SK-N-SH (cell line): ENCODE data around the gene VDR. TPM values are rescaled to one million over a fixed set of nuclear protein-coding genes. Genes with fewer than 3 reads are reported as not detected.

Experiments
- CTCF ChIA-PET: fragments of 300-600, 350-600 bp; formaldehyde crosslinking; extraction: SDS; loops from one replicate; lab custom pipeline; 2021; lab: Yijun Ruan, JAX
- POLR2A ChIA-PET: fragments of 350-600 bp; sonication (Branson Sonifier 250); formaldehyde crosslinking; extraction: SDS; loops from one replicate; lab custom pipeline; 2020; ENCODE audit warnings: antibody characterized with exemption, inconsistent platforms; lab: Yijun Ruan, JAX
- DNase-seq: peaks from one replicate; pipeline ENCODE4 v3.0.0; 2012
- H2AFZ ChIP-seq: fragments of 200-600 bp; sonication (generic); 2 replicates; pipeline ENCODE4 v1.8.1; 2016; ENCODE audit warnings: antibody characterized with exemption, mild to moderate bottlenecking, low read depth
- H3F3A ChIP-seq: fragments of 200-600 bp; sonication (generic); replicated peaks from 2 replicates; pipeline ENCODE3; 2016; ENCODE audit warnings: antibody characterized with exemption, mild to moderate bottlenecking; ENCODE audit not compliant: insufficient read depth
- H3K27ac ChIP-seq, 2 experiments: fragments of 200-500 bp in 1 of 2; fragments of 200-600 bp in 1 of 2; sonication (Bioruptor generic) in 1 of 2; sonication (generic), shearing (Covaris generic) in 1 of 2; 2 replicates each; pipeline versions ENCODE4 v1.5.1 to v1.6.1; 2014 to 2016; ENCODE audit warnings: low read depth in 2 of 2, inconsistent platforms in 1 of 2, low read length in 1 of 2, mild to moderate bottlenecking in 1 of 2, mixed read lengths in 1 of 2
- H3K27me3 ChIP-seq: fragments of 200-600 bp; sonication (generic), shearing (Covaris generic); 2 replicates; pipeline ENCODE4 v1.6.1; 2016; ENCODE audit warnings: mixed run types; ENCODE audit not compliant: insufficient read depth
- H3K36me3 ChIP-seq, 2 experiments: fragments of 200-500 bp in 1 of 2; fragments of 200-600 bp in 1 of 2; sonication (Bioruptor generic) in 1 of 2; sonication (generic) in 1 of 2; replicated peaks in 1 of 2; 2 replicates each; pipeline versions ENCODE3 to v1.5.1; 2014 to 2016; ENCODE audit warnings: low read length in 1 of 2, mild to moderate bottlenecking in 1 of 2; ENCODE audit not compliant: insufficient read depth in 2 of 2, control insufficient read depth in 1 of 2
- H3K4me1 ChIP-seq, 2 experiments: fragments of 200-500 bp in 1 of 2; fragments of 200-600 bp in 1 of 2; sonication (Bioruptor generic) in 1 of 2; sonication (generic), shearing (Covaris generic) in 1 of 2; 2 replicates each; pipeline versions ENCODE4 v1.5.1 to v1.6.1; 2014 to 2016; ENCODE audit warnings: low read depth in 1 of 2, low read length in 1 of 2, mixed run types in 1 of 2; ENCODE audit not compliant: insufficient read depth in 2 of 2, control insufficient read depth in 1 of 2
- H3K4me2 ChIP-seq: fragments of 200-600 bp; sonication (generic), shearing (Covaris generic); 2 replicates; pipeline ENCODE4 v1.6.1; 2017; ENCODE audit warnings: mixed run types
- H3K4me3 ChIP-seq, 2 experiments: fragments of 200-500 bp in 1 of 2; fragments of 200-600 bp in 1 of 2; sonication (Bioruptor generic) in 1 of 2; sonication (generic), shearing (Covaris generic) in 1 of 2; 2 replicates each; pipeline versions ENCODE4 v1.5.1 to v1.8.1; 2014 to 2016; ENCODE audit warnings: low read depth in 2 of 2, inconsistent platforms in 1 of 2, low read length in 1 of 2, mild to moderate bottlenecking in 1 of 2, mixed read lengths in 1 of 2, moderate library complexity in 1 of 2
- H3K79me2 ChIP-seq: fragments of 200-600 bp; sonication (generic); 2 replicates; pipeline ENCODE4 v1.8.1; 2017; ENCODE audit warnings: mild to moderate bottlenecking; ENCODE audit not compliant: insufficient read depth
- H3K9ac ChIP-seq: fragments of 200-600 bp; sonication (generic); 2 replicates; pipeline ENCODE4 v1.6.1; 2017; ENCODE audit warnings: mixed run types
- H3K9me2 ChIP-seq: fragments of 200-600 bp; sonication (generic); 2 replicates; pipeline ENCODE4 v1.6.1; 2017; ENCODE audit warnings: mixed run types
- H3K9me3 ChIP-seq: fragments of 200-600 bp; sonication (generic); 2 replicates; pipeline ENCODE4 v1.6.1; 2017; ENCODE audit warnings: mixed run types, mild to moderate bottlenecking, moderate library complexity
- H4K20me1 ChIP-seq: fragments of 200-600 bp; sonication (generic); 2 replicates; pipeline ENCODE4 v1.6.1; 2017; ENCODE audit warnings: mild to moderate bottlenecking, mixed run types; ENCODE audit not compliant: insufficient read depth
- ELF1 ChIP-seq: IDR thresholded peaks from 2 replicates; pipeline ENCODE4 v1.4.0; 2012
- FOXJ3 ChIP-seq: sonication (generic); formaldehyde crosslinking; IDR thresholded peaks from 2 replicates; pipeline ENCODE4 v1.5.1; 2020; ENCODE audit warnings: mild to moderate bottlenecking, missing genetic modification reagents
- GABPA ChIP-seq: IDR thresholded peaks from 2 replicates; pipeline ENCODE4 v1.4.0; 2012; ENCODE audit warnings: low read depth, mild to moderate bottlenecking
- GATA2 ChIP-seq: sonication (generic); formaldehyde crosslinking; IDR thresholded peaks from 2 replicates; pipeline ENCODE4 v1.5.0; 2020; ENCODE audit warnings: mild to moderate bottlenecking, missing genetic modification reagents
- NFIC ChIP-seq: IDR thresholded peaks from 2 replicates; pipeline ENCODE4 v1.4.0; 2012; ENCODE audit warnings: borderline replicate concordance
- NRF1 ChIP-seq: IDR thresholded peaks from 2 replicates; pipeline ENCODE4 v1.6.1; 2012; ENCODE audit warnings: low read depth, mild to moderate bottlenecking, low read length
- RAD21 ChIP-seq: IDR thresholded peaks from 2 replicates; pipeline ENCODE4 v1.6.1; 2012; ENCODE audit warnings: mild to moderate bottlenecking, low read length
- REST ChIP-seq: IDR thresholded peaks from 2 replicates; pipeline ENCODE4 v1.6.1; 2012; ENCODE audit warnings: mild to moderate bottlenecking, low read depth, low read length, moderate library complexity
- SIN3A ChIP-seq: IDR thresholded peaks from 2 replicates; pipeline ENCODE4 v1.6.1; 2012; ENCODE audit warnings: low read depth, mild to moderate bottlenecking, low read length, moderate library complexity, borderline replicate concordance
- SMC3 ChIP-seq: IDR thresholded peaks from 2 replicates; pipeline ENCODE4 v1.6.1; 2012; ENCODE audit warnings: low read depth, low read length, improper control_type of control experiment
- TAF1 ChIP-seq: IDR thresholded peaks from 2 replicates; pipeline ENCODE4 v1.6.1; 2012; ENCODE audit warnings: low read depth, mild to moderate bottlenecking, low read length, moderate library complexity, borderline replicate concordance
- TEAD4 ChIP-seq: IDR thresholded peaks from 2 replicates; pipeline ENCODE4 v1.4.0; 2012; ENCODE audit warnings: mild to moderate bottlenecking, borderline replicate concordance; ENCODE audit not compliant: insufficient read depth
- ZBTB33 ChIP-seq: IDR thresholded peaks from 2 replicates; pipeline ENCODE4 v1.4.0; 2012; ENCODE audit warnings: low read depth, borderline replicate concordance
- WGBS: methylation state at CpG from one replicate; pipeline ENCODE4 v1.1.6; 2017; ENCODE audit warnings: low lambda C conversion rate; 5-methylcytosine and 5-hydroxymethylcytosine counted together
- polyA plus RNA-seq, 3 experiments: library from polyadenylated mRNA; depleted of rRNA; stranded (reverse); fragments of >200 nt; gene quantifications; 2 replicates each; pipeline ENCODE4 v1.2.3, GENCODE V29; 2012
- TF ChIP-seq, protein P1 (sequence below): IDR thresholded peaks from 2 replicates; pipeline ENCODE4 v1.4.0; 2012; ENCODE audit warnings: low read depth
- TF ChIP-seq, protein P2 (sequence below): fragments of 150-350 bp; IDR thresholded peaks from 2 replicates; pipeline ENCODE4 v1.6.1; 2016; ENCODE audit warnings: mild to moderate bottlenecking, low read depth, low read length

Gene VDR
- polyA plus RNA-seq, 1 of the 3 experiments (the other 2 are of a cell fraction): 0.33 TPM

DNA sequence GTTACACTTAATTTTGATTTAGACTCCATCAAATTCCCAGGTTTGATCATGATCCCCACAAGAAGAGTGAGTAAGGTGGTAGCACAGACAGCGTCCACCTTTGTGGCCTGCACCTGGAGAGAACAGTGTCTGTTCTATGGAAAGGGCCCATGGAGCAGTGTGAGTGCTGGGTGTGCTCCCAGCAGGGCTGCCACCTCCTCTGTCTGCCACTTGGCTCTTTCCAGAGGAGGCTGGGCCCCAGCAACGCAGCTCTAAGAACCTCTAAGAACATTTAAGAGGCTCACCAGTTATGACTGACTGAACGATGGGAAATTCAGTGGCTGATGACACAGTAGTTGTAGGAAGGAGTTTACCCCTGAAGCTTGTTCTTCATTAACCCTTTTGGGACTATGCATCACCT lies 17.3 kb downstream of the VDR start:
- POLR2A ChIA-PET: no interaction called here
- no peaks in the 10 kb centered on the region for H4K20me1 ChIP-seq
- no peaks in the 10 kb centered on the region for H3K36me3 ChIP-seq
- H3K79me2 ChIP-seq: no peaks in the 10 kb centered on the region
- H3K4me3 ChIP-seq: no peak overlapping the region; a peak in 1 of 4 replicates
- no peaks in the 10 kb centered on the region for H3K27me3 ChIP-seq
- H3K9me2 ChIP-seq: no peaks in the 10 kb centered on the region
- no peak for DNase-seq
- no peaks in the 10 kb centered on the region for H3K9me3 ChIP-seq
- H3K27ac ChIP-seq: no peak overlapping the region
- H3K9ac ChIP-seq: no peak overlapping the region
- no peaks in the 10 kb centered on the region for H3F3A ChIP-seq
- no peak overlapping the region for H2AFZ ChIP-seq
- H3K4me2 ChIP-seq: no peak overlapping the region
- H3K4me1 ChIP-seq: peaks cover 0 to 9% of the 10 kb centered on the region in 2 experiments; a peak in 1 of 4 replicates
- TF ChIP-seq SMC3 (no peak), SIN3A (no peak), TAF1 (no peak), NRF1 (no peak), FOXJ3 (CRISPR knock-in tag) (no peak), ELF1 (no peak), GATA2 (CRISPR knock-in tag) (no peak), REST (no peak), ZBTB33 (no peak), TEAD4 (no peak), RAD21 (no peak), NFIC (no peak), GABPA (no peak)
- TF ChIP-seq, protein P1, sequence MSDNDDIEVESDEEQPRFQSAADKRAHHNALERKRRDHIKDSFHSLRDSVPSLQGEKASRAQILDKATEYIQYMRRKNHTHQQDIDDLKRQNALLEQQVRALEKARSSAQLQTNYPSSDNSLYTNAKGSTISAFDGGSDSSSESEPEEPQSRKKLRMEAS: no peak
- TF ChIP-seq, protein P2, sequence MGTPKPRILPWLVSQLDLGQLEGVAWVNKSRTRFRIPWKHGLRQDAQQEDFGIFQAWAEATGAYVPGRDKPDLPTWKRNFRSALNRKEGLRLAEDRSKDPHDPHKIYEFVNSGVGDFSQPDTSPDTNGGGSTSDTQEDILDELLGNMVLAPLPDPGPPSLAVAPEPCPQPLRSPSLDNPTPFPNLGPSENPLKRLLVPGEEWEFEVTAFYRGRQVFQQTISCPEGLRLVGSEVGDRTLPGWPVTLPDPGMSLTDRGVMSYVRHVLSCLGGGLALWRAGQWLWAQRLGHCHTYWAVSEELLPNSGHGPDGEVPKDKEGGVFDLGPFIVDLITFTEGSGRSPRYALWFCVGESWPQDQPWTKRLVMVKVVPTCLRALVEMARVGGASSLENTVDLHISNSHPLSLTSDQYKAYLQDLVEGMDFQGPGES: no peak
- TF ChIP-seq, all 33 proteins: peak for 0
- CTCF ChIA-PET: interaction anchor here (0.9 to 1.3 kb wide), 2 partner anchors 15 to 16 kb away, joined by 3 to 7 read pairs; no protein-coding TSS in a partner anchor
- 66% methylated on average over 3 of the region's 3 CpGs for WGBS
